ENCODE results near the gene SARS2. TPM values are rescaled to one million over a fixed set of nuclear protein-coding genes. Genes with fewer than 3 reads are reported as not detected.

The SARS2 gene
- total RNA-seq, 2 donors from 2014 or later: 53.2 to 60.2 TPM

- DNase-seq: no peak
- H3K4me3 ChIP-seq (ENCODE audit: low read length): no peak overlapping the region
- WGBS, 2 experiments (ENCODE audit: insufficient coverage in 1 of 2, insufficient read length in 1 of 2): 93 to 94% methylated on average over 7 of the region's 7 CpGs
- H3K4me1 Mint-ChIP-seq: no peaks in the 10 kb centered on the region
- no peaks in the 10 kb centered on the region for H3K9me3 ChIP-seq (ENCODE audit: control insufficient read depth, low read length)
- no peak overlapping the region for H3K9ac ChIP-seq (ENCODE audit: extremely low read depth, low read length, poor library complexity, severe bottlenecking)
- H3K27ac Mint-ChIP-seq: no peak overlapping the region
- no peak overlapping the region for H3K27ac ChIP-seq (ENCODE audit: low read depth, low read length)
- H3K4me1 ChIP-seq (ENCODE audit: control insufficient read depth, insufficient read depth, low read length): no peaks in the 10 kb centered on the region
- no peak overlapping the region for H3K4me3 Mint-ChIP-seq
- H3K36me3 ChIP-seq (ENCODE audit: control insufficient read depth, insufficient read depth, low read length): peaks cover 36% of the 10 kb centered on the region
- no peaks in the 10 kb centered on the region for H3K27me3 ChIP-seq (ENCODE audit: control insufficient read depth, insufficient read depth, low read length, poor library complexity, severe bottlenecking)
- H3K36me3 Mint-ChIP-seq (ENCODE audit: low read depth): peaks cover 45% of the 10 kb centered on the region
- TF ChIP-seq, protein P1, sequence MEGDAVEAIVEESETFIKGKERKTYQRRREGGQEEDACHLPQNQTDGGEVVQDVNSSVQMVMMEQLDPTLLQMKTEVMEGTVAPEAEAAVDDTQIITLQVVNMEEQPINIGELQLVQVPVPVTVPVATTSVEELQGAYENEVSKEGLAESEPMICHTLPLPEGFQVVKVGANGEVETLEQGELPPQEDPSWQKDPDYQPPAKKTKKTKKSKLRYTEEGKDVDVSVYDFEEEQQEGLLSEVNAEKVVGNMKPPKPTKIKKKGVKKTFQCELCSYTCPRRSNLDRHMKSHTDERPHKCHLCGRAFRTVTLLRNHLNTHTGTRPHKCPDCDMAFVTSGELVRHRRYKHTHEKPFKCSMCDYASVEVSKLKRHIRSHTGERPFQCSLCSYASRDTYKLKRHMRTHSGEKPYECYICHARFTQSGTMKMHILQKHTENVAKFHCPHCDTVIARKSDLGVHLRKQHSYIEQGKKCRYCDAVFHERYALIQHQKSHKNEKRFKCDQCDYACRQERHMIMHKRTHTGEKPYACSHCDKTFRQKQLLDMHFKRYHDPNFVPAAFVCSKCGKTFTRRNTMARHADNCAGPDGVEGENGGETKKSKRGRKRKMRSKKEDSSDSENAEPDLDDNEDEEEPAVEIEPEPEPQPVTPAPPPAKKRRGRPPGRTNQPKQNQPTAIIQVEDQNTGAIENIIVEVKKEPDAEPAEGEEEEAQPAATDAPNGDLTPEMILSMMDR (conservative IDR thresholded peaks at IDR 0.05): no peak
- H3K9me3 Mint-ChIP-seq: peaks cover 1% of the 10 kb centered on the region
- no peaks in the 10 kb centered on the region for H3K27me3 Mint-ChIP-seq (ENCODE audit: insufficient read depth)
Observed at GRCh38 chr19:38924388-38924787, 6.2 kb downstream of the SARS2 start.

- H3K27me3 Mint-ChIP-seq (ENCODE audit: insufficient read depth): no peaks in the 10 kb centered on the region
- H3K4me3 Mint-ChIP-seq: no peak overlapping the region
- H3K9ac ChIP-seq (ENCODE audit: extremely low read depth, low read length, poor library complexity, severe bottlenecking): no peak overlapping the region
- no peaks in the 10 kb centered on the region for H3K4me1 ChIP-seq (ENCODE audit: control insufficient read depth, insufficient read depth, low read length)
- DNase-seq: no peak
- 88 to 98% methylated on average over 4 to 5 of the region's 5 CpGs for WGBS, 2 experiments (ENCODE audit: insufficient coverage in 1 of 2, insufficient read length in 1 of 2)
- H3K27me3 ChIP-seq (ENCODE audit: control insufficient read depth, insufficient read depth, low read length, poor library complexity, severe bottlenecking): no peaks in the 10 kb centered on the region
- TF ChIP-seq, protein P1 (conservative IDR thresholded peaks at IDR 0.05): no peak
- H3K9me3 ChIP-seq (ENCODE audit: control insufficient read depth, low read length): no peaks in the 10 kb centered on the region
- no peak overlapping the region for H3K27ac Mint-ChIP-seq
- H3K36me3 Mint-ChIP-seq (ENCODE audit: low read depth): peaks cover 35% of the 10 kb centered on the region
- H3K4me3 ChIP-seq (ENCODE audit: low read length): no peak overlapping the region
- H3K9me3 Mint-ChIP-seq: peaks cover 1% of the 10 kb centered on the region
- peaks cover 32% of the 10 kb centered on the region for H3K36me3 ChIP-seq (ENCODE audit: control insufficient read depth, insufficient read depth, low read length)
- no peaks in the 10 kb centered on the region for H3K4me1 Mint-ChIP-seq
- no peak overlapping the region for H3K27ac ChIP-seq (ENCODE audit: low read depth, low read length)
Observed at GRCh38 chr19:38922482-38922881, 8.1 kb downstream of the SARS2 start.

- Histone ChIP-seq H3K4me3 (ENCODE audit: low read length) (no peak overlapping the region), H3K27ac (ENCODE audit: low read depth, low read length) (no peak overlapping the region), H3K27me3 (ENCODE audit: control insufficient read depth, insufficient read depth, low read length, poor library complexity, severe bottlenecking) (no peaks in the 10 kb centered on the region), H3K36me3 (ENCODE audit: control insufficient read depth, insufficient read depth, low read length) (peaks cover 37% of the 10 kb centered on the region), H3K9ac (ENCODE audit: extremely low read depth, low read length, poor library complexity, severe bottlenecking) (no peak overlapping the region), H3K4me1 (ENCODE audit: control insufficient read depth, insufficient read depth, low read length) (no peaks in the 10 kb centered on the region), H3K9me3 (ENCODE audit: control insufficient read depth, low read length) (no peaks in the 10 kb centered on the region)
- Mint-ChIP-seq H3K27ac (no peak overlapping the region), H3K9me3 (peaks cover 1% of the 10 kb centered on the region), H3K4me1 (no peaks in the 10 kb centered on the region), H3K4me3 (no peak overlapping the region), H3K27me3 (ENCODE audit: insufficient read depth) (no peaks in the 10 kb centered on the region), H3K36me3 (ENCODE audit: low read depth) (peaks cover 35% of the 10 kb centered on the region)
- 90 to 93% methylated on average over 12 to 20 of the region's 20 CpGs for WGBS, 2 experiments (ENCODE audit: insufficient coverage in 1 of 2, insufficient read length in 1 of 2)
- DNase-seq: peak; percentile 13
- TF ChIP-seq, protein P1 (conservative IDR thresholded peaks at IDR 0.05): no peak
Observed at GRCh38 chr19:38921420-38922274, 8.9 kb downstream of the SARS2 start.
